Brain pericyte (primary cell): ENCODE measurements around the gene KCNS1.

ENCODE experiments used
- DNase-seq: peaks from one replicate; pipeline ENCODE4 v3.0.0-alpha.2; 2012; ENCODE audit warnings: low read depth, low spot score

KCNS1 gene

DNA sequence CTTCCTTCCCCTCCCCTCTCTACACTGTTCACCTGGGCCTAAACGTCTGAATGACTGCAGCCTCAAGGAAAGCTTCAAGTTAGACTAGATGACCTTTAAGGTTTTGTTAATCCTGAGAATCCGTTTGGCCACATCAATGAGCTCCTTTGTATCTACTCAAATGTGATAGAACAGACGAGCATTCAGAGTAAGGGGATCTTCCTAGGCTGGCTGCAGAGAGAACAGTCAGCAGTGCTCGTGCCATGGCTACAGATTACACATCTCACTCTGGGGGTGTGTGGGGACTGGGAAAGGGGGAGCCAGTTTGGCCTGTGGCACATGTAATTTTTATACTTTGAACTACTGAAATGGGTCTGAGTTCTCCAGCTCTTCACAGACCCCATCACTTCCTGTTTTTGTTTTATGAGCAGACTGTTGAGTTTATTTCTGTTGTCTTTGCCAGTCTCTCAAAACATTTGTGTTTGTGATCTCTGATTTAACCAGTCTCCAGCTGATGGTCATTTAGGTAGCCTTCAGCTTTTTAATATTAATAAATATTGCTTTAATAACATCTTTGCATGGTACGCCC, 50.9 kb downstream of the KCNS1 start:
- no peak for DNase-seq

- DNase-seq = no peak
Observed at GRCh38 chr20:45049438-45049837, 51.5 kb downstream of the KCNS1 start.

DNA sequence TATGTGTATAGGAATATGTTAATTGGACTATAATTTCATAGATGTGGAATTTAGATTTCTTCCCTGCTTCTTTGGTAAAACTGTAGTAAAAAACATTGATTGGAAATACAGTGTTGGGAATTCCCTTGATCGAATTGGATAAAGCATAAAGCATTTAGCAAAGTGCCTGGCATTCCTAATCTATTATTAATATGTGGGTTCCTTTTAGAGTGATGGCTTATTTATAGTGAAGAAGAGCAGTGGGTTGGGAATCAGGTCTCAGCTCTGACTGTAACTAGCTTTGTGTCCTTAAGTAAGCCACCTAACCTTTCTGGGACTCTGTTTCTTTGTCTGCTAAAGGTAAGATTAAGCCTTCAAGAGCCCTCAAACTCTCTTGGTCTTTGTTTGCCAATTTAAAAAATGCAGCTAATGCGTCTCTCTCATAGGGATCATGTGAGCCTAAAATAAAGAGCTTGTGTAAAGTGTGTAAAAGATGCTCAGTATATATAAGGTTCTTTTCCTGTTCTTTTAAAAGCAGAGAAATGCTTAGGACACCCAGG, 53.3 kb downstream of the KCNS1 start:
- DNase-seq = no peak

DNA sequence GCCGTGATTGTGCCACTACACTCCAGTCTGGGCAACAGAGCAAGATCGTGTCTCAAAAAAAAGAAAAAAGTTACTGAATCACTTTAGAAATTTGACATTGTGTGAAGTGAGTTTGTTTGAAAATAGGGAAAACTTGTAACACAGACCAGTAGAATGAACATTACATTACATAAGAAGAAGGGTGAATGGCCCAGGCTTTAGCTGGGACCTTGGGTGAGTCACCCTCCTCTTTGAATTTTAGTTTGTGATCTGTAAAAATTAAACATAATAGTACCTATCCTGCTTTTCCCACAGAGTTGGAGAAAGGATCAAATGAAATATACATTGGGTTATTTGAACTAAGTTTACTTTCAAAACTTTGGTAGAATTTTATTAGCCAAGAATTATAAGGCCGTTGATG, 56.3 kb downstream of the KCNS1 start:
- no peak for DNase-seq

DNA sequence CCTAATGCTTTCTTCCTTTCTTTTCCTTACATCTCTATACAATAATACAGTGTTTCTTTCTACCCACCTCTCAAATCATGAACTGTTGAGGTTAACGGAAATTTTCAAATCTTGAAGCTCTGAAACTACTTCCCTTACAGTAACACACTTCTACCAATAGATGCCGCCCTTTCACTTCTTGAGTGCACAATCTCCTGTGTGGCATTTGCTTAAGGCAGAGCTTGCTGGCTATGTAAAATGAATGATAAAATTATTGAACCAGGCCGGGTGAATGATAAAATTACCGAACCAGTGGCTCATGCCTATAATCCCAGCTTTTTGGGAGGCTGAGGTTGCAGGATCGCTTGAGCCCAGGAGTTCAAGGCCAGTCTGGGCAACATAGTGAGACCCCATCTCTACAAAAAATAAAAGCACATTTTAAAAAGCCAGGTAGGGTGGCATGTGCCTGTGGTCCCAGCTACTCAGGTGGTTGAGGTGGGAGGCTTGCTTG, 56.8 kb downstream of the KCNS1 start:
- peak; percentile 33 for DNase-seq

- DNase-seq = no peak
Observed at GRCh38 chr20:45042978-45043377, 57.9 kb downstream of the KCNS1 start.
